ENCODE data around the gene USP22.

- TF ChIP-seq TAF1 (IDR thresholded peaks at IDR 0.05; ENCODE audit: borderline replicate concordance, low read depth, low read length), result no peak
- no peak for TF ChIP-seq POLR2AphosphoS5 (IDR thresholded peaks at IDR 0.05; ENCODE audit: low read depth, low read length)
Measured at GRCh38 chr17:21037117-21037803, 5.6 kb downstream of the USP22 start.

Measured in GM12892 (cell line).